GM21723 (cell line): ENCODE data around the gene HMGCR.

Experiments used
- ATAC-seq: cut with Tn5 transposase; IDR thresholded peaks from one replicate; pipeline ENCODE4 v1.9.1; 2021; ENCODE audit warnings: mild to moderate bottlenecking, moderate library complexity; ENCODE audit not compliant: unreplicated experiment

Gene HMGCR

GRCh38 chr5:75380099-75380498 lies 43.1 kb downstream of the HMGCR start:
- ATAC-seq, result no peak

GRCh38 chr5:75381456-75381855 lies 44.4 kb downstream of the HMGCR start:
- ATAC-seq, result no peak

GRCh38 chr5:75384218-75384617 lies 47.2 kb downstream of the HMGCR start:
- ATAC-seq, result no peak

GRCh38 chr5:75387806-75388205 lies 50.8 kb downstream of the HMGCR start:
- no peak for ATAC-seq

- ATAC-seq, result no peak
Observed at GRCh38 chr5:75389430-75389829, 52.4 kb downstream of the HMGCR start.

- no peak for ATAC-seq
Observed at GRCh38 chr5:75395277-75395676, 58.3 kb downstream of the HMGCR start.

GRCh38 chr5:75405296-75405695 lies 68.3 kb downstream of the HMGCR start:
- no peak for ATAC-seq
